ENCODE results near the gene ZSWIM1. TPM values are rescaled to one million over a fixed set of nuclear protein-coding genes. Genes with fewer than 3 reads are reported as not detected.

Gene ZSWIM1
- total and polyA plus RNA-seq, 2 of the 13 experiments (the other 11 are each of a cell fraction or from before 2014, with no cell fraction given) = 9.5 to 11.7 TPM

DNA sequence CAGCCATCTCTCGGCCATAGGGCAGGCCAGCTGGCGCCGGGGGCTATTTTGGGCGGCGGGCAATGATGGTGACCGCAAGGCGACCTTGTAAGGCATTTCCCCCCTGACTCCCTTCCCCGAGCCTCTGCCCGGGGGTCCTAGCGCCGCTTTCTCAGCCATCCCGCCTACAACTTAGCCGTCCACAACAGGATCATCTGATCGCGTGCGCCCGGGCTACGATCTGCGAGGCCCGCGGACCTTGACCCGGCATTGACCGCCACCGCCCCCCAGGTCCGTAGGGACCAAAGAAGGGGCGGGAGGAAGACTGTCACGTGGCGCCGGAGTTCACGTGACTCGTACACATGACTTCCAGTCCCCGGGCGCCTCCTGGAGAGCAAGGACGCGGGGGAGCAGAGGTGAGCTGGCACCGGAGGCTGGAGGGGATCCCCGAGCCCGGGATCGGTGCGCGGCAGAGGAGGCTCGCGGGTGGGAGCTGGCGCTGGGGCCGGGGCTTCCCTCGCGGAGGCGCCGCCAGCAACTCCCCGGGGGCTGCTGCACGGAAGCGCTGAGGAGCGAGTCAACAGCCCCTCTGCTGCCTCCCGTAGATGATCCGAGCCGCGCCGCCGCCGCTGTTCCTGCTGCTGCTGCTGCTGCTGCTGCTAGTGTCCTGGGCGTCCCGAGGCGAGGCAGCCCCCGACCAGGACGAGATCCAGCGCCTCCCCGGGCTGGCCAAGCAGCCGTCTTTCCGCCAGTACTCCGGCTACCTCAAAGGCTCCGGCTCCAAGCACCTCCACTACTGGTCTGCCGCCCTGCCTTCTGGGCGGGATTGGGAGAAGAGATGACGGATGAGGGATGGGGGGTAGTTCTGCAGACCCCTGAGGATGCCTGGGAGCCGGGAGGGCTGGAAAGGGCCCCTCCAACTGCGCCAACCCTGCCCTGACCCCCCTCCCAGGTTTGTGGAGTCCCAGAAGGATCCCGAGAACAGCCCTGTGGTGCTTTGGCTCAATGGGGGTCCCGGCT is 10.3 kb downstream of the ZSWIM1 start, which contains the start of the genes CTSA and NEURL2 (continued):
- TF ChIP-seq, protein P1, sequence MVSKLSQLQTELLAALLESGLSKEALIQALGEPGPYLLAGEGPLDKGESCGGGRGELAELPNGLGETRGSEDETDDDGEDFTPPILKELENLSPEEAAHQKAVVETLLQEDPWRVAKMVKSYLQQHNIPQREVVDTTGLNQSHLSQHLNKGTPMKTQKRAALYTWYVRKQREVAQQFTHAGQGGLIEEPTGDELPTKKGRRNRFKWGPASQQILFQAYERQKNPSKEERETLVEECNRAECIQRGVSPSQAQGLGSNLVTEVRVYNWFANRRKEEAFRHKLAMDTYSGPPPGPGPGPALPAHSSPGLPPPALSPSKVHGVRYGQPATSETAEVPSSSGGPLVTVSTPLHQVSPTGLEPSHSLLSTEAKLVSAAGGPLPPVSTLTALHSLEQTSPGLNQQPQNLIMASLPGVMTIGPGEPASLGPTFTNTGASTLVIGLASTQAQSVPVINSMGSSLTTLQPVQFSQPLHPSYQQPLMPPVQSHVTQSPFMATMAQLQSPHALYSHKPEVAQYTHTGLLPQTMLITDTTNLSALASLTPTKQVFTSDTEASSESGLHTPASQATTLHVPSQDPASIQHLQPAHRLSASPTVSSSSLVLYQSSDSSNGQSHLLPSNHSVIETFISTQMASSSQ (IDR thresholded peaks at IDR 0.05; ENCODE audit: low read depth) = peak; percentile 86
- TF ChIP-seq, protein P1 (CRISPR knock-in tag; IDR thresholded peaks at IDR 0.05; ENCODE audit: borderline replicate concordance) = peak; percentile 96
- TF ChIP-seq ELF1 (CRISPR knock-in tag; IDR thresholded peaks at IDR 0.05) (peak; percentile 90), U2AF2 (IDR thresholded peaks at IDR 0.05; ENCODE audit: low read depth, low read length) (peak; percentile 94), SP140L (CRISPR knock-in tag; IDR thresholded peaks at IDR 0.05; ENCODE audit: borderline replicate concordance) (peak; percentile 93; the same call in 1 of the 2 replicates), ZNF660 (CRISPR knock-in tag; IDR thresholded peaks at IDR 0.05; ENCODE audit: borderline replicate concordance, low read depth) (no peak; the same call in 1 of the 2 replicates), FOSL1 (CRISPR knock-in tag; IDR thresholded peaks at IDR 0.05; ENCODE audit: borderline replicate concordance) (peak; percentile 23), ZNF616 (CRISPR knock-in tag; IDR thresholded peaks at IDR 0.05; ENCODE audit: low read depth) (peak; percentile 73; the same call in 1 of the 2 replicates), ZNF441 (CRISPR knock-in tag; IDR thresholded peaks at IDR 0.05; ENCODE audit: borderline replicate concordance) (peak; percentile 95)
- TF ChIP-seq, protein P2, sequence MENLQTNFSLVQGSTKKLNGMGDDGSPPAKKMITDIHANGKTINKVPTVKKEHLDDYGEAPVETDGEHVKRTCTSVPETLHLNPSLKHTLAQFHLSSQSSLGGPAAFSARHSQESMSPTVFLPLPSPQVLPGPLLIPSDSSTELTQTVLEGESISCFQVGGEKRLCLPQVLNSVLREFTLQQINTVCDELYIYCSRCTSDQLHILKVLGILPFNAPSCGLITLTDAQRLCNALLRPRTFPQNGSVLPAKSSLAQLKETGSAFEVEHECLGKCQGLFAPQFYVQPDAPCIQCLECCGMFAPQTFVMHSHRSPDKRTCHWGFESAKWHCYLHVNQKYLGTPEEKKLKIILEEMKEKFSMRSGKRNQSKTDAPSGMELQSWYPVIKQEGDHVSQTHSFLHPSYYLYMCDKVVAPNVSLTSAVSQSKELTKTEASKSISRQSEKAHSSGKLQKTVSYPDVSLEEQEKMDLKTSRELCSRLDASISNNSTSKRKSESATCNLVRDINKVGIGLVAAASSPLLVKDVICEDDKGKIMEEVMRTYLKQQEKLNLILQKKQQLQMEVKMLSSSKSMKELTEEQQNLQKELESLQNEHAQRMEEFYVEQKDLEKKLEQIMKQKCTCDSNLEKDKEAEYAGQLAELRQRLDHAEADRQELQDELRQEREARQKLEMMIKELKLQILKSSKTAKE (CRISPR knock-in tag; IDR thresholded peaks at IDR 0.05; ENCODE audit: borderline replicate concordance) = peak; percentile 99
- TF ChIP-seq, protein P3, sequence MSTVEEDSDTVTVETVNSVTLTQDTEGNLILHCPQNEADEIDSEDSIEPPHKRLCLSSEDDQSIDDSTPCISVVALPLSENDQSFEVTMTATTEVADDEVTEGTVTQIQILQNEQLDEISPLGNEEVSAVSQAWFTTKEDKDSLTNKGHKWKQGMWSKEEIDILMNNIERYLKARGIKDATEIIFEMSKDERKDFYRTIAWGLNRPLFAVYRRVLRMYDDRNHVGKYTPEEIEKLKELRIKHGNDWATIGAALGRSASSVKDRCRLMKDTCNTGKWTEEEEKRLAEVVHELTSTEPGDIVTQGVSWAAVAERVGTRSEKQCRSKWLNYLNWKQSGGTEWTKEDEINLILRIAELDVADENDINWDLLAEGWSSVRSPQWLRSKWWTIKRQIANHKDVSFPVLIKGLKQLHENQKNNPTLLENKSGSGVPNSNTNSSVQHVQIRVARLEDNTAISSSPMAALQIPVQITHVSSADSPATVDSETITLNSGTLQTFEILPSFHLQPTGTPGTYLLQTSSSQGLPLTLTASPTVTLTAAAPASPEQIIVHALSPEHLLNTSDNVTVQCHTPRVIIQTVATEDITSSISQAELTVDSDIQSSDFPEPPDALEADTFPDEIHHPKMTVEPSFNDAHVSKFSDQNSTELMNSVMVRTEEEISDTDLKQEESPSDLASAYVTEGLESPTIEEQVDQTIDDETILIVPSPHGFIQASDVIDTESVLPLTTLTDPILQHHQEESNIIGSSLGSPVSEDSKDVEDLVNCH (CRISPR knock-in tag; IDR thresholded peaks at IDR 0.05) = peak; percentile 92; the same call in 1 of the 2 replicates
- TF ChIP-seq, protein P4, sequence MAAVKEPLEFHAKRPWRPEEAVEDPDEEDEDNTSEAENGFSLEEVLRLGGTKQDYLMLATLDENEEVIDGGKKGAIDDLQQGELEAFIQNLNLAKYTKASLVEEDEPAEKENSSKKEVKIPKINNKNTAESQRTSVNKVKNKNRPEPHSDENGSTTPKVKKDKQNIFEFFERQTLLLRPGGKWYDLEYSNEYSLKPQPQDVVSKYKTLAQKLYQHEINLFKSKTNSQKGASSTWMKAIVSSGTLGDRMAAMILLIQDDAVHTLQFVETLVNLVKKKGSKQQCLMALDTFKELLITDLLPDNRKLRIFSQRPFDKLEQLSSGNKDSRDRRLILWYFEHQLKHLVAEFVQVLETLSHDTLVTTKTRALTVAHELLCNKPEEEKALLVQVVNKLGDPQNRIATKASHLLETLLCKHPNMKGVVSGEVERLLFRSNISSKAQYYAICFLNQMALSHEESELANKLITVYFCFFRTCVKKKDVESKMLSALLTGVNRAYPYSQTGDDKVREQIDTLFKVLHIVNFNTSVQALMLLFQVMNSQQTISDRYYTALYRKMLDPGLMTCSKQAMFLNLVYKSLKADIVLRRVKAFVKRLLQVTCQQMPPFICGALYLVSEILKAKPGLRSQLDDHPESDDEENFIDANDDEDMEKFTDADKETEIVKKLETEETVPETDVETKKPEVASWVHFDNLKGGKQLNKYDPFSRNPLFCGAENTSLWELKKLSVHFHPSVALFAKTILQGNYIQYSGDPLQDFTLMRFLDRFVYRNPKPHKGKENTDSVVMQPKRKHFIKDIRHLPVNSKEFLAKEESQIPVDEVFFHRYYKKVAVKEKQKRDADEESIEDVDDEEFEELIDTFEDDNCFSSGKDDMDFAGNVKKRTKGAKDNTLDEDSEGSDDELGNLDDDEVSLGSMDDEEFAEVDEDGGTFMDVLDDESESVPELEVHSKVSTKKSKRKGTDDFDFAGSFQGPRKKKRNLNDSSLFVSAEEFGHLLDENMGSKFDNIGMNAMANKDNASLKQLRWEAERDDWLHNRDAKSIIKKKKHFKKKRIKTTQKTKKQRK (IDR thresholded peaks at IDR 0.05; ENCODE audit: low read length) = no peak
- TF ChIP-seq, protein P5, sequence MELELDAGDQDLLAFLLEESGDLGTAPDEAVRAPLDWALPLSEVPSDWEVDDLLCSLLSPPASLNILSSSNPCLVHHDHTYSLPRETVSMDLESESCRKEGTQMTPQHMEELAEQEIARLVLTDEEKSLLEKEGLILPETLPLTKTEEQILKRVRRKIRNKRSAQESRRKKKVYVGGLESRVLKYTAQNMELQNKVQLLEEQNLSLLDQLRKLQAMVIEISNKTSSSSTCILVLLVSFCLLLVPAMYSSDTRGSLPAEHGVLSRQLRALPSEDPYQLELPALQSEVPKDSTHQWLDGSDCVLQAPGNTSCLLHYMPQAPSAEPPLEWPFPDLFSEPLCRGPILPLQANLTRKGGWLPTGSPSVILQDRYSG (CRISPR knock-in tag; IDR thresholded peaks at IDR 0.05) = 0 out of 2 replicates have a peak, but pooled peaks have one; percentile 82
